SU-DHL-6 (cell line): ENCODE data around the gene TBC1D1.

Source experiments
- H2AFZ ChIP-seq: fragments of 200-600 bp; sonication (generic); 2 replicates; pipeline ENCODE4 v1.6.1; 2014; ENCODE audit warnings: low read depth, mild to moderate bottlenecking, moderate library complexity, mixed read lengths, antibody characterized with exemption, low read length; ENCODE audit not compliant: severe bottlenecking
- H3F3A ChIP-seq: fragments of 200-600 bp; shearing (Covaris generic); 2 replicates; pipeline ENCODE4 v1.6.0; 2016; ENCODE audit warnings: antibody characterized with exemption, mild to moderate bottlenecking; ENCODE audit not compliant: insufficient read depth
- H3K27ac ChIP-seq: fragments of 200-600 bp; sonication (generic); 2 replicates; pipeline ENCODE4 v1.5.1; 2016; ENCODE audit warnings: low read depth, mild to moderate bottlenecking, low read length, moderate library complexity, mixed read lengths
- H3K27me3 ChIP-seq: fragments of 200-600 bp; sonication (generic), shearing (Covaris generic); 2 replicates; pipeline ENCODE4 v1.6.0; 2014; ENCODE audit warnings: mild to moderate bottlenecking, low read length
- H3K36me3 ChIP-seq: fragments of 200-600 bp; sonication (generic); 2 replicates; pipeline ENCODE4 v1.6.1; 2014; ENCODE audit warnings: mild to moderate bottlenecking, low read length, mixed read lengths
- H3K4me2 ChIP-seq: fragments of 300-600, 200-600 bp; shearing (Covaris generic), sonication (generic); 2 replicates; pipeline ENCODE4 v1.6.0; 2014; ENCODE audit warnings: low read length, low read depth, mild to moderate bottlenecking; ENCODE audit not compliant: poor library complexity, severe bottlenecking
- H3K4me3 ChIP-seq: fragments of 200-600 bp; sonication (generic); 2 replicates; pipeline ENCODE4 v1.5.1; 2014; ENCODE audit warnings: antibody characterized with exemption, low read length, mild to moderate bottlenecking, mixed read lengths; ENCODE audit not compliant: insufficient read depth, poor library complexity, severe bottlenecking
- H3K79me2 ChIP-seq: fragments of 200-600 bp; sonication (generic); 2 replicates; pipeline ENCODE4 v1.6.1; 2014; ENCODE audit warnings: mild to moderate bottlenecking, low read length, moderate library complexity; ENCODE audit not compliant: insufficient read depth
- H3K9ac ChIP-seq: fragments of 200-600 bp; sonication (generic); 2 replicates; pipeline ENCODE4 v1.7.0; 2014; ENCODE audit warnings: mild to moderate bottlenecking, low read length
- H3K9me2 ChIP-seq: fragments of 200-600 bp; sonication (generic); replicated peaks from 2 replicates; pipeline ENCODE4 v1.6.1; 2014; ENCODE audit warnings: low read length; ENCODE audit not compliant: insufficient read depth
- H3K9me3 ChIP-seq: fragments of 200-600 bp; sonication (generic); 2 replicates; pipeline ENCODE4 v1.6.1; 2014; ENCODE audit warnings: low read length, mixed read lengths; ENCODE audit not compliant: insufficient read depth
- H4K20me1 ChIP-seq: fragments of 200-600 bp; sonication (generic); 2 replicates; pipeline ENCODE4 v1.6.1; 2014; ENCODE audit warnings: low read depth, mild to moderate bottlenecking, antibody characterized with exemption, low read length, moderate library complexity, mixed read lengths
- CTCF ChIP-seq: fragments of 200-600 bp; sonication (generic); IDR thresholded peaks from one replicate; pipeline ENCODE4 v1.5.1; 2017; ENCODE audit warnings: antibody characterized with exemption, mild to moderate bottlenecking, low read length, moderate library complexity; ENCODE audit not compliant: insufficient read depth, poor library complexity, severe bottlenecking
- EZH2phosphoT487 ChIP-seq: fragments of 200-600 bp; sonication (generic), shearing (Covaris generic); conservative IDR thresholded peaks from 2 replicates; pipeline ENCODE4 v1.6.1; 2018; ENCODE audit warnings: mild to moderate bottlenecking, antibody characterized with exemption, low read length, moderate library complexity, mixed read lengths

TBC1D1 gene

GRCh38 chr4:37872310-37872988 is 18.4 kb upstream of the TBC1D1 start:
- H3K9me2 ChIP-seq = no peaks in the 10 kb centered on the region
- no peak overlapping the region for H3K9ac ChIP-seq
- no peaks in the 10 kb centered on the region for H4K20me1 ChIP-seq
- no peaks in the 10 kb centered on the region for H3K36me3 ChIP-seq
- H3K27me3 ChIP-seq = no peaks in the 10 kb centered on the region
- H3F3A ChIP-seq = no peaks in the 10 kb centered on the region
- no peaks in the 10 kb centered on the region for H3K9me3 ChIP-seq
- TF ChIP-seq CTCF (no peak), EZH2phosphoT487 (no peak)
- no peak overlapping the region for H2AFZ ChIP-seq
- H3K4me2 ChIP-seq = no peak overlapping the region
- H3K79me2 ChIP-seq = no peaks in the 10 kb centered on the region
- H3K4me3 ChIP-seq = no peak overlapping the region
- no peak overlapping the region for H3K27ac ChIP-seq

DNA sequence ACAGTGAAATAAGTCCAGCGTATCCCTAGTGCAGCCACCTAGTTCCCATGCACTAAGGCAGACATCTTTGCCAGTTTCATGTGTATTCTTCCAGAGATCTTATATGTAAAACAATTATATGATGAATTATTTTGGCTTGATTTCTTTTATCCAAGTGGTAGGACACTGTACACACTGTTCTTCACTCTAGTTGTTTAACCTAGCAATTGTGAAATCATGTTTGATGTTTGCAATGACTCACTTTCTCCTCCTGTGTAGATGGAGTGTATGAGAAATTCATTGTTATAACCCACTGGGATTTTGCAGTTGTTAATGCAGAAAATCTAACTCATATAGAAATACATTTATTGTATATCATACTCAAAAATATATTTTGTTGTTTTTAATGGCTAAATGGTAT is 17.5 kb upstream of the TBC1D1 start:
- no peak overlapping the region for H2AFZ ChIP-seq

GRCh38 chr4:37876156-37876555 is 14.7 kb upstream of the TBC1D1 start:
- H3K4me3 ChIP-seq = no peak overlapping the region
- H3K27me3 ChIP-seq = no peaks in the 10 kb centered on the region
- no peak for TF ChIP-seq CTCF
- TF ChIP-seq EZH2phosphoT487 = no peak
- H3K4me2 ChIP-seq = no peak overlapping the region
- no peaks in the 10 kb centered on the region for H3K9me2 ChIP-seq
- no peaks in the 10 kb centered on the region for H3K9me3 ChIP-seq
- H3K9ac ChIP-seq = no peak overlapping the region
- no peak overlapping the region for H3K27ac ChIP-seq
- H3F3A ChIP-seq = no peaks in the 10 kb centered on the region
- H3K79me2 ChIP-seq = no peaks in the 10 kb centered on the region
- H4K20me1 ChIP-seq = no peaks in the 10 kb centered on the region
- H2AFZ ChIP-seq = no peak overlapping the region
- no peaks in the 10 kb centered on the region for H3K36me3 ChIP-seq

More for the DNA sequence above, 17.5 kb upstream of the TBC1D1 start:
- no peaks in the 10 kb centered on the region for H3F3A ChIP-seq
- no peak overlapping the region for H3K4me3 ChIP-seq
- no peak overlapping the region for H3K4me2 ChIP-seq
- no peaks in the 10 kb centered on the region for H3K27me3 ChIP-seq
- H3K9ac ChIP-seq = no peak overlapping the region
- H3K27ac ChIP-seq = no peak overlapping the region
- no peaks in the 10 kb centered on the region for H4K20me1 ChIP-seq
- no peaks in the 10 kb centered on the region for H3K36me3 ChIP-seq
- no peaks in the 10 kb centered on the region for H3K79me2 ChIP-seq
- no peaks in the 10 kb centered on the region for H3K9me2 ChIP-seq
- H3K9me3 ChIP-seq = no peaks in the 10 kb centered on the region
- TF ChIP-seq CTCF = no peak
- no peak for TF ChIP-seq EZH2phosphoT487
